Measurements from ENCODE around the gene B4GALNT4.

DNA sequence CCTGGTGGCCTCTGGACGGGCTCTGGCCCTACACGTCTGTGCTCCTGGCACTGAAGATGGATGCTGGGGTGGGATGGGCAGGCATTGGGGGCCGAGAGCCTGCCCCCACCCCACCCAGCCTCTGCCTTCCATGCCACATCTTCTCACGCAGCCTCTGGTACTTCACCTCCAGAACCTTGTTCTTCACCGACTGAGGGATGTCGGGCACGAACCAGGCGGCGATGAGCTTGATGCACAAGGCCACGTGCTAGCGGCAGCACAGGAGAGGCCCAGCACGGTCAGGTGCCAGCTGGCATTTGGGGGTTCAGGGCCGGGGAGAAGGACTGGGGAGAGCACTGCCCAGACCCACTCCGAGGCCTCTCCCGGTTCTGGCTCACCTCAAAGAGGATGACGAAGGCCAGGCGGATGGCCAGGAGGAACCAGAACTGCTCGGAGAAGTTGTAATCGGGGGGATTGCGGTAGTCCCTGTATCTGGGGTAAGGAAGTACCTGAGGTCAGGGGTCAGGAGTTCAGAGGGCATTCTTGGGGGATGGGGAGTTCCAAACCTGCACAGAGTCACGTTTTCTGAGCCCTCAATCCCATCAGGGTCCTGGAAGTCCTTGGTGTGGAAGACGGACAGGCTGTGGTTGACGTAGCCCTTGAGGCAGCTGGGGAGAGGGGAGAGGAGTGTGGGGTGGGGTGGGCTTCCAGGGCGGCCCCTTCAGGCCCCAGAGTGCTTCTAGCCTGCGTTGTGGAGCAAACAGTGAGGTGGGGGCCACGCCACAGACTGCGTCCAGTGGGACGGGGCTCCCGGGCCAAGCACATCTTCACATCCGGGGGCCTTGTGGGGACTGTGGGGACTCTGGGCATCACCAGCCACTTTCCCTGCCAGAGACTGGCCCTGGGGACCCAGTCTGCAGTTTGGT lies 49.3 kb downstream of the B4GALNT4 start:
- TF ChIP-seq, protein P1, sequence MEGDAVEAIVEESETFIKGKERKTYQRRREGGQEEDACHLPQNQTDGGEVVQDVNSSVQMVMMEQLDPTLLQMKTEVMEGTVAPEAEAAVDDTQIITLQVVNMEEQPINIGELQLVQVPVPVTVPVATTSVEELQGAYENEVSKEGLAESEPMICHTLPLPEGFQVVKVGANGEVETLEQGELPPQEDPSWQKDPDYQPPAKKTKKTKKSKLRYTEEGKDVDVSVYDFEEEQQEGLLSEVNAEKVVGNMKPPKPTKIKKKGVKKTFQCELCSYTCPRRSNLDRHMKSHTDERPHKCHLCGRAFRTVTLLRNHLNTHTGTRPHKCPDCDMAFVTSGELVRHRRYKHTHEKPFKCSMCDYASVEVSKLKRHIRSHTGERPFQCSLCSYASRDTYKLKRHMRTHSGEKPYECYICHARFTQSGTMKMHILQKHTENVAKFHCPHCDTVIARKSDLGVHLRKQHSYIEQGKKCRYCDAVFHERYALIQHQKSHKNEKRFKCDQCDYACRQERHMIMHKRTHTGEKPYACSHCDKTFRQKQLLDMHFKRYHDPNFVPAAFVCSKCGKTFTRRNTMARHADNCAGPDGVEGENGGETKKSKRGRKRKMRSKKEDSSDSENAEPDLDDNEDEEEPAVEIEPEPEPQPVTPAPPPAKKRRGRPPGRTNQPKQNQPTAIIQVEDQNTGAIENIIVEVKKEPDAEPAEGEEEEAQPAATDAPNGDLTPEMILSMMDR (IDR thresholded peaks at IDR 0.05), result no peak
- no peak for TF ChIP-seq EZH2phosphoT487 (IDR thresholded peaks at IDR 0.05)

All from neural progenitor cell (in vitro differentiated cells).